B cell (primary cell): ENCODE data around the gene C4orf46.

Experiments used
- EZH2 ChIP-seq: IDR thresholded peaks from 2 replicates; pipeline ENCODE4 v1.6.1; 2012; ENCODE audit warnings: borderline replicate concordance, low read depth, mild to moderate bottlenecking, moderate library complexity, low read length; ENCODE audit not compliant: insufficient read depth, poor library complexity, severe bottlenecking
- TF ChIP-seq, protein P1 (sequence below): fragments of 200-600 bp; IDR thresholded peaks from one replicate; pipeline ENCODE4 v1.8.0; 2022; ENCODE audit warnings: antibody characterized with exemption, mild to moderate bottlenecking

DNA sequence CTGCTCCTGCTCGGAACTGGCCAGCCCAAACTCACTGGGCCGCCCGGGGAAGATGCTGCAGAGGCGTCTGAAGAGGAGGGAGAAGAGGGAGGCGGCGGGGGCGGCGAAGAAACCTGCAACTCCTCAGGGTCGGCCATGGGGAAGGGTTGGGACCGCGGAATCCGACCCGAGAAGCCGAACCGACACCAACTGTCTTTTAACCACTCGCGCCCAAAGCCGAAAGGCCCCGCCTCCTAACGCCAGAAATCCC, at the start of gene C4orf46:
- TF ChIP-seq, protein P1, sequence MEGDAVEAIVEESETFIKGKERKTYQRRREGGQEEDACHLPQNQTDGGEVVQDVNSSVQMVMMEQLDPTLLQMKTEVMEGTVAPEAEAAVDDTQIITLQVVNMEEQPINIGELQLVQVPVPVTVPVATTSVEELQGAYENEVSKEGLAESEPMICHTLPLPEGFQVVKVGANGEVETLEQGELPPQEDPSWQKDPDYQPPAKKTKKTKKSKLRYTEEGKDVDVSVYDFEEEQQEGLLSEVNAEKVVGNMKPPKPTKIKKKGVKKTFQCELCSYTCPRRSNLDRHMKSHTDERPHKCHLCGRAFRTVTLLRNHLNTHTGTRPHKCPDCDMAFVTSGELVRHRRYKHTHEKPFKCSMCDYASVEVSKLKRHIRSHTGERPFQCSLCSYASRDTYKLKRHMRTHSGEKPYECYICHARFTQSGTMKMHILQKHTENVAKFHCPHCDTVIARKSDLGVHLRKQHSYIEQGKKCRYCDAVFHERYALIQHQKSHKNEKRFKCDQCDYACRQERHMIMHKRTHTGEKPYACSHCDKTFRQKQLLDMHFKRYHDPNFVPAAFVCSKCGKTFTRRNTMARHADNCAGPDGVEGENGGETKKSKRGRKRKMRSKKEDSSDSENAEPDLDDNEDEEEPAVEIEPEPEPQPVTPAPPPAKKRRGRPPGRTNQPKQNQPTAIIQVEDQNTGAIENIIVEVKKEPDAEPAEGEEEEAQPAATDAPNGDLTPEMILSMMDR: no peak
- no peak for TF ChIP-seq EZH2
